Gastroesophageal sphincter (tissue), 4 donors: ENCODE data around the gene TNC. TPM values are rescaled to one million over a fixed set of nuclear protein-coding genes. Genes with fewer than 3 reads are reported as not detected.

ENCODE experiments used
- ATAC-seq: fragments of 150-250 bp; one replicate; pipeline ENCODE4 v1.9.1; 2016; ENCODE audit warnings: mild to moderate bottlenecking, moderate library complexity
- H3K27ac ChIP-seq, 4 donors: fragments of 200-600 bp; sonication (generic) in 3 of 4; 1 replicate in 3 of 4; 2 replicates in 1 of 4; pipeline ENCODE4 v1.5.1; 2016 to 2019
- H3K27me3 ChIP-seq: fragments of 200-600 bp; sonication (generic); one replicate; pipeline ENCODE4 v1.5.1; 2019
- H3K36me3 ChIP-seq, 2 donors: fragments of 200-600 bp; sonication (generic); one replicate each; pipeline ENCODE4 v1.5.1; 2019; ENCODE audit warnings: control low read depth in 1 of 2
- H3K4me1 ChIP-seq, 3 donors: fragments of 200-600 bp; sonication (generic); 1 replicate in 2 of 3; 2 replicates in 1 of 3; pipeline ENCODE4 v1.5.1; 2016 to 2019; ENCODE audit warnings: control low read depth in 2 of 3
- H3K4me3 ChIP-seq, 2 donors: fragments of 200-600 bp; sonication (generic); one replicate each; pipeline ENCODE4 v1.5.1; 2019; ENCODE audit warnings: mild to moderate bottlenecking in 1 of 2, moderate library complexity in 1 of 2
- H3K9me3 ChIP-seq, 3 donors: fragments of 200-600 bp; sonication (generic); one replicate each; pipeline ENCODE4 v1.5.1; 2017 to 2019; ENCODE audit warnings: control low read depth in 2 of 3
- CTCF ChIP-seq, 4 experiments: fragments of 200-600 bp in 2 of 4; fragments of 450-650 bp in 2 of 4; sonication (generic) in 1 of 4; IDR thresholded peaks; one replicate each; pipeline ENCODE4 v1.5.1; 2017 to 2019; ENCODE audit warnings: antibody characterized with exemption in 4 of 4, mild to moderate bottlenecking in 2 of 4, moderate library complexity in 2 of 4
- EP300 ChIP-seq: sonication (generic); formaldehyde crosslinking; IDR thresholded peaks from one replicate; pipeline ENCODE4 v1.6.1; 2017; ENCODE audit warnings: antibody characterized with exemption, mild to moderate bottlenecking
- POLR2A ChIP-seq, 2 donors: fragments of 450-650 bp; IDR thresholded peaks; one replicate each; pipeline ENCODE4 v1.6.1; 2017; ENCODE audit warnings: antibody characterized with exemption in 2 of 2, mild to moderate bottlenecking in 2 of 2, moderate library complexity in 1 of 2
- POLR2AphosphoS5 ChIP-seq: sonication (generic); formaldehyde crosslinking; IDR thresholded peaks from one replicate; pipeline ENCODE4 v1.6.1; 2017; ENCODE audit warnings: antibody characterized with exemption
- WGBS, 2 donors: methylation state at CpG; one replicate each; pipeline ENCODE4 v1.1.5; 2018; ENCODE audit warnings: low coverage in 1 of 2; 5-methylcytosine and 5-hydroxymethylcytosine counted together
- total RNA-seq, 4 donors: library from RNA; depleted of rRNA; stranded (reverse); fragments of >200 nt; gene quantifications; one replicate each; pipeline ENCODE4 v1.1.0, GENCODE V29; 2016

The TNC gene
- total RNA-seq, 4 donors from 2014 or later: 194 to 799 (median 466) TPM

GRCh38 chr9:115046199-115046598 is 71.8 kb downstream of the TNC start:
- no peaks in the 10 kb centered on the region for H3K27me3 ChIP-seq
- H3K27ac ChIP-seq: no peak overlapping the region
- ATAC-seq: no peak
- H3K4me3 ChIP-seq: no peak overlapping the region
- 93% methylated on average over 6 of the region's 6 CpGs; no CpG with 5 or more reads in 1 of the 2 donors for WGBS, 2 donors
- peaks cover 0 to 21% of the 10 kb centered on the region in 2 donors for H3K36me3 ChIP-seq
- TF ChIP-seq EP300 (no peak), POLR2A (IDR thresholded peaks at IDR 0.05) (no peak), POLR2AphosphoS5 (no peak), CTCF (IDR thresholded peaks at IDR 0.05) (no peak)
- peaks cover 0 to 17% (median 0%) of the 10 kb centered on the region in 3 donors for H3K4me1 ChIP-seq
- H3K9me3 ChIP-seq: no peaks in the 10 kb centered on the region

- Histone ChIP-seq H3K36me3 (peaks cover 0 to 31% of the 10 kb centered on the region in 2 donors), H3K27me3 (no peaks in the 10 kb centered on the region), H3K4me3 (no peak overlapping the region), H3K27ac (peak overlapping the region in 2 of 4 donors; percentile 15 to 38), H3K4me1 (peaks cover 0 to 35% (median 3%) of the 10 kb centered on the region in 3 donors), H3K9me3 (no peaks in the 10 kb centered on the region)
- 70 to 77% methylated on average over 2 to 3 of the region's 3 CpGs for WGBS, 2 donors
- TF ChIP-seq CTCF (IDR thresholded peaks at IDR 0.05): no peak
- no peak for TF ChIP-seq POLR2AphosphoS5
- TF ChIP-seq POLR2A (IDR thresholded peaks at IDR 0.05): no peak
- no peak for TF ChIP-seq EP300
- ATAC-seq: no peak
These were observed 74.3 kb downstream of the TNC start for GRCh38 chr9:115043632-115044031.

GRCh38 chr9:115042781-115043509 is 75.0 kb downstream of the TNC start:
- H3K4me1 ChIP-seq: peaks cover 0 to 41% (median 3%) of the 10 kb centered on the region in 3 donors
- TF ChIP-seq POLR2A (IDR thresholded peaks at IDR 0.05): no peak
- no peak for TF ChIP-seq CTCF (IDR thresholded peaks at IDR 0.05)
- TF ChIP-seq EP300: no peak
- no peak for TF ChIP-seq POLR2AphosphoS5
- H3K9me3 ChIP-seq: no peaks in the 10 kb centered on the region
- H3K27me3 ChIP-seq: no peaks in the 10 kb centered on the region
- 40% methylated on average over 3 of the region's 3 CpGs for WGBS, 2 donors
- H3K27ac ChIP-seq: peak overlapping the region; percentile 2 to 38 (median 16)
- H3K36me3 ChIP-seq: peaks cover 0 to 26% of the 10 kb centered on the region in 2 donors
- H3K4me3 ChIP-seq: no peak overlapping the region
- no peak for ATAC-seq

GRCh38 chr9:115039516-115040120 is 78.3 kb downstream of the TNC start:
- Histone ChIP-seq H3K27ac (peak overlapping the region; percentile 44 to 75 (median 55)), H3K36me3 (peaks cover 0 to 17% of the 10 kb centered on the region in 2 donors), H3K27me3 (no peaks in the 10 kb centered on the region), H3K4me3 (no peak overlapping the region), H3K4me1 (peaks cover 8 to 66% (median 11%) of the 10 kb centered on the region in 3 donors), H3K9me3 (no peaks in the 10 kb centered on the region)
- ATAC-seq: no peak
- TF ChIP-seq EP300: no peak
- no peak for TF ChIP-seq CTCF (IDR thresholded peaks at IDR 0.05)
- TF ChIP-seq POLR2AphosphoS5: no peak
- no peak for TF ChIP-seq POLR2A (IDR thresholded peaks at IDR 0.05)
- 46 to 66% methylated on average over 2 to 4 of the region's 4 CpGs for WGBS, 2 donors
